ENCODE data around the gene CTCF. TPM values are rescaled to one million over a fixed set of nuclear protein-coding genes. Genes with fewer than 3 reads are reported as not detected.

CTCF gene
- polyA plus RNA-seq, 1 donor from 2014 or later: 70.9 TPM

DNA sequence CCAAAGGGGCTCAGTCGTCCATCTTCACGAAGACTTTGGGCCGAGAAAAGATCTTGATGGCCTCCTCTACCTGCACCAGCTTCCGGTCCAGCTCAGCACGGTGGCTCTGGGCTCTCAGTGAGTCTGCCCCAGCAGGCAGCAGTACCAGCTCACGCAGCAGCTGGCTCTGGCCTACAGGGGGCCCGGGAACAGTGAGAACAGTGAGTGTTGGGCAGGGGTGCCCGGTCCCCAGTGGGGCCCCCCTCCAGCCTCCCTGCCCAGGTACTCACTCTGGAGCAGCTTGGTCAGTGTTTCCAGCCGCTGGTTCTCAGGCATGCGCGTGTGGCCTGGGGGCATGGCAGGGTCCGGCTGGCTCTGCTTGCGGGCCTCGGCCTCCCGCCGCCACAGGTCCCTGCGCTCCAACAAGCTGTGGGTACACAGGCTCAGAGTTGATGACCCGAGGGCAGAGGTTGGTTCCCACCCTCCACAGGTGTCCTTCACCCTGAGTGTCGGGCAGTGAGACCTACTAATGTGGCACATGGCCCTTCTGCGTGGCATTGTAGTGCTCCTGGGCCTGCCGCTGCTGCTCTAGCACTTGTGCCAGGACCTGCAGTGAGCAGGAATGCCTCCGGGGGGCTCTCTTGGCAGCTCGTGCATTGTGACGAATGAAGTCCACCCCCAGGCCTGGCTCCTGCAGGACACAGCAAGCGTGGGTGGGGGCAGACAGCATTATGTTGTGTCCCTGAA is 101.0 kb downstream of the CTCF start:
- Mint-ChIP-seq H3K4me3 (peak overlapping the region in 2 of 4 donors; percentile 41 to 70), H3K27me3 (no peaks in the 10 kb centered on the region), H3K4me1 (peaks cover 5 to 20% (median 8%) of the 10 kb centered on the region in 3 donors), H3K36me3 (peaks cover 2% of the 10 kb centered on the region), H3K9me3 (no peaks in the 10 kb centered on the region), H3K27ac (peak overlapping the region in 1 of 3 donors; percentile 97)

GRCh38 chr16:67663877-67664222 is 101.5 kb downstream of the CTCF start:
- peak overlapping the region in 2 of 3 donors; percentile 17 to 97 for H3K27ac Mint-ChIP-seq
- no peaks in the 10 kb centered on the region for H3K9me3 Mint-ChIP-seq
- peak overlapping the region in 2 of 4 donors; percentile 3 to 70 for H3K4me3 Mint-ChIP-seq
- peaks cover 10 to 23% (median 11%) of the 10 kb centered on the region in 3 donors for H3K4me1 Mint-ChIP-seq
- H3K36me3 Mint-ChIP-seq: peaks cover 2% of the 10 kb centered on the region
- H3K27me3 Mint-ChIP-seq: no peaks in the 10 kb centered on the region

GRCh38 chr16:67664258-67664657 is 101.9 kb downstream of the CTCF start:
- peaks cover 12 to 23% (median 13%) of the 10 kb centered on the region in 3 donors for H3K4me1 Mint-ChIP-seq
- H3K4me3 Mint-ChIP-seq: peak overlapping the region in 3 of 4 donors; percentile 3 to 70 (median 30)

GRCh38 chr16:67664871-67665270 is 102.5 kb downstream of the CTCF start:
- Mint-ChIP-seq H3K4me3 (peak overlapping the region in 1 of 4 donors; percentile 70), H3K36me3 (peaks cover 2% of the 10 kb centered on the region), H3K27me3 (no peaks in the 10 kb centered on the region), H3K9me3 (no peaks in the 10 kb centered on the region), H3K4me1 (peaks cover 15 to 29% (median 17%) of the 10 kb centered on the region in 3 donors), H3K27ac (peak overlapping the region in 2 of 3 donors; percentile 41 to 59)

More at GRCh38 chr16:67664258-67664657, 101.9 kb downstream of the CTCF start:
- Mint-ChIP-seq H3K27ac (peak overlapping the region in 2 of 3 donors; percentile 17 to 97), H3K27me3 (no peaks in the 10 kb centered on the region), H3K36me3 (peaks cover 2% of the 10 kb centered on the region), H3K9me3 (no peaks in the 10 kb centered on the region)

- H3K4me3 Mint-ChIP-seq: peak overlapping the region in 3 of 4 donors; percentile 16 to 70 (median 58)
- H3K4me1 Mint-ChIP-seq: peaks cover 17 to 30% (median 17%) of the 10 kb centered on the region in 3 donors
- H3K9me3 Mint-ChIP-seq: no peaks in the 10 kb centered on the region
- H3K27me3 Mint-ChIP-seq: no peaks in the 10 kb centered on the region
- peaks cover 2% of the 10 kb centered on the region for H3K36me3 Mint-ChIP-seq
- H3K27ac Mint-ChIP-seq: peak overlapping the region in 2 of 3 donors; percentile 41 to 86
Observed at GRCh38 chr16:67665598-67665997, 103.3 kb downstream of the CTCF start.

DNA sequence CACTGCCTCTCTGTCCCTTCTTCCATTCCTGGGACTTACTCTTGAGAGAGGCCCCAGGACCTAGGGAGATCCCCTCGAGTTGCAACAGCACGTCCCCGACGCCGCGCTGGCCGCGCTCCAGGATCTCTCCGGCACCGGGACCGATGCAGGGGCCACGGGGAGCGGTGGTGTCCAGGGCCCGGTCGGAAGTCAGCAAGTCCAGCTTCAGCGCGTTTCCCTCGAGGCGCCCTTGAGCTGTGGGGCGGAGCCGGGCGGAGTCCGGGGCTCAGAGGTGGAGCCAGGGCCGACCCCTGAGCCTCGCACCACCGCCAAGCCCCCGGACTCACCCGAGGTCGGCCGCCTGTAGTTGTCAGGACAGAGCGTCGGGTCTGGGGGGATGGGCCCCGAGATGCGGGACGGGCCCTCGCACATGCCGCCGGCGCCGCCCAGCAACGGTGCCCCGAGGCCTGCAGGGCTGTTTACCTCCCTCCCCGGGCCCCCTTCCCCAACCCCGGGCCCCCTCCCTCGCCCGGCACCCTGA is 103.8 kb downstream of the CTCF start:
- Mint-ChIP-seq H3K4me3 (peak overlapping the region in 3 of 4 donors; percentile 67 to 75 (median 70)), H3K27ac (peak overlapping the region in 2 of 3 donors; percentile 84 to 86), H3K9me3 (no peaks in the 10 kb centered on the region), H3K27me3 (no peaks in the 10 kb centered on the region), H3K4me1 (peaks cover 17 to 30% (median 18%) of the 10 kb centered on the region in 3 donors), H3K36me3 (peaks cover 2% of the 10 kb centered on the region)

DNA sequence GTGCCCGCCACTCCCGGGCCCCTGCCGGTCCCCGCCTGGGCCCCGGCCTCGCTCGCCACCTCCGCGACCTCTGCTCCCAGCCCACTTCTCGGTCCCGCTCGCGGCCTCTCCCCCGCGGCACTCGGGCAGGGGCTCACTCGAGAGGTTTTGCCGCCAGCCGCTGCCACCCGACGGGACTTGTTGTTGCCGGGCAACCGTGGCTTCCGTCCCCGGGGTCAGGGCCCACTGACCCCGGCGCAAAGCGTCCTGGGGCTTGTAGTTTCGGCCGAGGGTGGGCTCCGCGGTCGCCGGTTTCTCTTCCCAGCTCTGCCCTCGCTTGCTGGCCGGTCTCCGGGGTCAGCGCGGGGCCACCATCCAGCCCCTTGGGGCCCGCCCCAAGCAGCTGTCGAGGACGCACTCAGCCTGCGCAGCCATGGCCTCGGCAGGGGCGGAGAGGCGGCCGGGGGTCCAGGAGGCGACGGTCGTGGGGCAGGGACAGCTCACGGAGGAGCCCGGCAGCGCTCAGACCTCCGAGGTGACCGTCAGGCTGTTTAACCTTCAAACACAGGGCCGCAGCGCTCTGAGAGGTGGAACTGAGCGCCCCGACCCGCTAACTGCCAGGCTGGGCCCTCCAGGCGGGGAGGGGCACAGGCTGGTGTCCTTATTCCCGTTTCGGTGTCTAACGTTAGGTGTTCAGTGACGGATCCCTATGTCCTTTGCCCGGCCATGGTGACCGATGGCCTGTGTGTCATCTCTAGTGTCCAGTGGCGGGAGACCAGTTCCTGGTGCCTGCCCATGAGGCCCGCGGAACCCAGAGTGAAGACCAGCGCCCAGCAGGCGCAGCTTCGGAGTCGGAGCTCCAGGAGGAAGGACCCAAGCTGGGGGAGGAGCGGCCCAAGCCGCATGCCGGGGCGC is 104.5 kb downstream of the CTCF start, which contains the start of the genes C16orf86 and ENKD1:
Gene C16orf86 (plus strand): TSS at position 256 of the 894 bp plus-strand sequence. CDS start 157 bp downstream, at position 413.
Gene ENKD1 (minus strand): TSS at position 192 of the 894 bp plus-strand sequence. CDS start 308 bp downstream, outside the sequence.
- Mint-ChIP-seq H3K4me3 (peak within 1 kb of the TSS; percentile 70 to 95 (median 88)), H3K27ac (peak within 1 kb of the TSS; percentile 84 to 86 (median 84)), H3K4me1 (peaks cover 17 to 24% (median 19%) of the 10 kb centered on the region in 3 donors), H3K9me3 (no peaks in the 10 kb centered on the region), H3K27me3 (no peaks in the 10 kb centered on the region), H3K36me3 (peaks cover 2% of the 10 kb centered on the region)

DNA sequence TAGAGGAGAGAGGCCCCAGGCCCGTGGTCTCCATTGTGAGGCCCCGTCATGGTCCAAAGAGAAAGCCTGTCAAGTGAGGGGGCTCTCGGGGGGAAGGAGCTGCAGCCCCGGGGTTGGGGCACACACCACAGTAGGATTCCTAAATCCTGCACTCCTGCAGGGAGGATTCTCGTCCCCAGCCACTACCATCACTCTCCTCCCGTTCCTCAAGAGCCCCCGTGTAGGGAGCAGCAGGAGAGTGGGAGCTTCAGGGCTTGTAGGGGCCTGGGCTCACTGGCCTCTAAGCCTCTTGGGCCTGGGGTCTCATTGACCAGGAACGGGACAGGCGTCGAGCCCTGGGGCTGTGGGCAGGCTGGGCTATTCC is 105.1 kb downstream of the CTCF start:
- Mint-ChIP-seq H3K36me3 (peaks cover 2% of the 10 kb centered on the region), H3K4me1 (peaks cover 18 to 26% (median 21%) of the 10 kb centered on the region in 3 donors)

DNA sequence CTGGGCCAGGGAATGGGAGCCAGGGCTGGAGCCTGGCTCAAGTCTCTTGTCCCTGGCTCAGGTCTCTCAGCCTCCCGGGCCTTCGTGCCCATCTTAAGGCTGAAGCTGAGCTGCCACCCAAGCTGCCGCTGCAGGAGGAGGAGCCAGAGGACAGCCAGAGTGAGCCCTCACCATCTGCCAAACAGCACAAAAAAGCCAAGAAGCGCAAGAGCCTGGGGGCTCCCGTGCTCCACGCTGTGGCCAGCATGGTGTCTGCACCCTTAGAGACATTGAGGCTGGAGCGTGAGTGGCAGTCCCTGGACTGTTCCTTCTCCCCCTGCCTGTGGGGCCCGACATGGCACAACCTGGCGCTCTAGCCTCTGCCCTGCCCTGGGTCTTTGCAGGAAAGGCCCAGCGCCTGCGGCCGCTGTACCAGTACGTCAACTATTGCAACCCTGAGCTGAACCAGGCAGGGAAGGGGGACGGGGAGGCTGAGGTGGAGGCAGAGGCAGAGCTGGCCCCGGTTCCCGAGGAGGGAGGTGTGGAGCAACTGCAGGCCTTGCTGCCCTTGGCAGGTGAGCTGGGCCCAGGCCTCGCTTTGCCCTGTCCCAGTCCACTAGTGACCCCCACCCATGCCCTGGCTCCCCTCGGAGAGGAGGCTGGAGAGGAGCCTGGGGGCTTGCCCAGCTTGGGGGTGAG is 105.6 kb downstream of the CTCF start:
- peaks cover 2% of the 10 kb centered on the region for H3K36me3 Mint-ChIP-seq
- no peaks in the 10 kb centered on the region for H3K27me3 Mint-ChIP-seq
- peak overlapping the region; percentile 44 to 95 (median 66) for H3K4me3 Mint-ChIP-seq
- no peaks in the 10 kb centered on the region for H3K9me3 Mint-ChIP-seq
- H3K4me1 Mint-ChIP-seq: peaks cover 21 to 31% (median 23%) of the 10 kb centered on the region in 3 donors
- peak overlapping the region; percentile 63 to 80 (median 78) for H3K27ac Mint-ChIP-seq

More for the DNA sequence above, 105.1 kb downstream of the CTCF start:
- peak overlapping the region; percentile 64 to 95 (median 88) for H3K4me3 Mint-ChIP-seq
- H3K9me3 Mint-ChIP-seq: no peaks in the 10 kb centered on the region
- H3K27ac Mint-ChIP-seq: peak overlapping the region; percentile 63 to 84 (median 80)
- no peaks in the 10 kb centered on the region for H3K27me3 Mint-ChIP-seq

DNA sequence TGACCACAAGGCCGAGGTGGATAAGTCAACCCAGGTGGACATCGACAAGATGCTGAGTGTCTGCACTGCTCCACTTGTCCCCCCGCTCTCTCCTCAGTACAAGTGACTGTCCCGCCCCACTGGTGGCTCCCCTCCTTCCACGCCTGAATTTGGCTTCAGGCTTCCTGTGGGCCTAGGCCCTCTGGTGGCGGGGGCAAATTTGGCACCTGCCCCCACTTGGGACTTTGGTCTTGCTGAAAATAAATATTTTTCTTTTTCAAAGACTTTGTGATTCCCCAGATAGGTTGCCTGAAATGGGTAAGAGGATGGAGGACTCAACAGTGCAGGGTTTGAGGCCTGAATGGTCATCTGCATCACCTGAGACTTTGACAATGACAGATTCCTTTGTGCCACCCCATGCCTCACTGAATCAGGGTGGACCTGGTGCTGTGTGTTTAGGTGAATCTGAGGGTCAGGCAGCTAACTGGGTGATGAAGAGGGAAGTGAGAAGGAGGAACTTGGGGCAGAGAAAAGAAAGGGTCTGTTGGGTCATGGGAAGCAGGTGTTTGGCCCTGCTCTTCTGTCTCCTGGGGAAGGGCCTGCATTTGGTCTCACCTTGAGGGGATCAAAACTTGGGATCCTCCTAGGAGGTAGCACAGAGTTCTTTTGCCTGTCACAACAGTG is 106.3 kb downstream of the CTCF start:
- no peaks in the 10 kb centered on the region for H3K27me3 Mint-ChIP-seq
- H3K4me3 Mint-ChIP-seq: peak overlapping the region in 3 of 4 donors; percentile 64 to 85 (median 84)
- peak overlapping the region; percentile 63 to 89 (median 80) for H3K27ac Mint-ChIP-seq
- H3K36me3 Mint-ChIP-seq: peaks cover 2% of the 10 kb centered on the region
- H3K9me3 Mint-ChIP-seq: no peaks in the 10 kb centered on the region
- H3K4me1 Mint-ChIP-seq: peaks cover 23 to 34% (median 23%) of the 10 kb centered on the region in 3 donors

GRCh38 chr16:67669499-67670101 is 107.3 kb downstream of the CTCF start:
- H3K27me3 Mint-ChIP-seq: no peaks in the 10 kb centered on the region
- no peaks in the 10 kb centered on the region for H3K9me3 Mint-ChIP-seq
- peaks cover 23 to 35% (median 30%) of the 10 kb centered on the region in 3 donors for H3K4me1 Mint-ChIP-seq
- H3K36me3 Mint-ChIP-seq: no peaks in the 10 kb centered on the region
- peak overlapping the region in 3 of 4 donors; percentile 64 to 66 (median 65) for H3K4me3 Mint-ChIP-seq
- H3K27ac Mint-ChIP-seq: peak overlapping the region in 1 of 3 donors; percentile 89

- no peaks in the 10 kb centered on the region for H3K27me3 Mint-ChIP-seq
- H3K4me3 Mint-ChIP-seq: peak overlapping the region in 1 of 4 donors; percentile 71
- peak overlapping the region in 1 of 3 donors; percentile 71 for H3K27ac Mint-ChIP-seq
- H3K9me3 Mint-ChIP-seq: no peaks in the 10 kb centered on the region
- peaks cover 23 to 33% (median 29%) of the 10 kb centered on the region in 3 donors for H3K4me1 Mint-ChIP-seq
- H3K36me3 Mint-ChIP-seq: no peaks in the 10 kb centered on the region
Observed at GRCh38 chr16:67672306-67672705, 110.0 kb downstream of the CTCF start.
